Measurements from ENCODE around the gene CCNYL1. TPM values are rescaled to one million over a fixed set of nuclear protein-coding genes. Genes with fewer than 3 reads are reported as not detected.

CCNYL1 gene
- total and polyA plus RNA-seq, 2 donors from 2014 or later, result 6.7 to 14.6 TPM

GRCh38 chr2:207711750-207712530 lies 500 bp downstream of the CCNYL1 start:
- FAIRE-seq, result no peak
- DNase-seq, result peak in 4 of 5 donors; percentile 55 to 89 (median 70)
- intact Hi-C loops (cut with DNase I), result no loop called here
- peak overlapping the region; percentile 71 to 81 (median 72) for H3K4me3 ChIP-seq (ENCODE audit: low read length in 3 of 3)
- H3K36me3 ChIP-seq (ENCODE audit: control insufficient read depth in 2 of 3, insufficient read depth in 3 of 3, low read length in 3 of 3), result no peaks in the 10 kb centered on the region
- H3K9me3 ChIP-seq (ENCODE audit: control insufficient read depth in 2 of 3, insufficient read depth in 1 of 3, low read length in 3 of 3), result no peaks in the 10 kb centered on the region
- H3K27ac ChIP-seq (ENCODE audit: low read depth in 2 of 2, low read length in 2 of 2), result peak overlapping the region; percentile 69 to 80
- peaks cover 0 to 4% (median 0%) of the 10 kb centered on the region in 3 donors for H3K4me1 ChIP-seq (ENCODE audit: control insufficient read depth in 2 of 3, insufficient read depth in 2 of 3, low read depth in 1 of 3, low read length in 3 of 3)
- TF ChIP-seq CTCF (IDR thresholded peaks at IDR 0.05; ENCODE audit: borderline replicate concordance, extremely low read depth, insufficient read depth), result no peak
- peak overlapping the region; percentile 51 to 65 (median 64) for H3K9ac ChIP-seq (ENCODE audit: low read length in 3 of 3)
- H3K27me3 ChIP-seq (ENCODE audit: control insufficient read depth, insufficient read depth, low read length), result no peaks in the 10 kb centered on the region

- Histone ChIP-seq H3K36me3 (ENCODE audit: control insufficient read depth in 2 of 3, insufficient read depth in 3 of 3, low read length in 3 of 3) (no peaks in the 10 kb centered on the region), H3K4me1 (ENCODE audit: control insufficient read depth in 2 of 3, insufficient read depth in 2 of 3, low read depth in 1 of 3, low read length in 3 of 3) (peaks cover 0 to 4% (median 0%) of the 10 kb centered on the region in 3 donors)
- DNase-seq, result no peak
These were observed 4.6 kb downstream of the CCNYL1 start for GRCh38 chr2:207716056-207716455.

GRCh38 chr2:207718521-207718920 lies 7.1 kb downstream of the CCNYL1 start:
- Histone ChIP-seq H3K4me1 (ENCODE audit: control insufficient read depth in 2 of 3, insufficient read depth in 2 of 3, low read depth in 1 of 3, low read length in 3 of 3) (peaks cover 0 to 4% (median 0%) of the 10 kb centered on the region in 3 donors), H3K4me3 (ENCODE audit: low read length in 3 of 3) (no peak overlapping the region), H3K27ac (ENCODE audit: low read depth in 2 of 2, low read length in 2 of 2) (no peak overlapping the region), H3K9ac (ENCODE audit: low read length in 3 of 3) (no peak overlapping the region), H3K36me3 (ENCODE audit: control insufficient read depth in 2 of 3, insufficient read depth in 3 of 3, low read length in 3 of 3) (no peaks in the 10 kb centered on the region), H3K9me3 (ENCODE audit: control insufficient read depth in 2 of 3, insufficient read depth in 1 of 3, low read length in 3 of 3) (no peaks in the 10 kb centered on the region), H3K27me3 (ENCODE audit: control insufficient read depth, insufficient read depth, low read length) (no peaks in the 10 kb centered on the region)
- DNase-seq (no peak), FAIRE-seq (no peak)
- intact Hi-C loops (cut with DNase I), result no loop called here
- no peak for TF ChIP-seq CTCF (IDR thresholded peaks at IDR 0.05; ENCODE audit: borderline replicate concordance, extremely low read depth, insufficient read depth)

More at GRCh38 chr2:207716056-207716455, 4.6 kb downstream of the CCNYL1 start:
- no peak overlapping the region for H3K27ac ChIP-seq (ENCODE audit: low read depth in 2 of 2, low read length in 2 of 2)
- intact Hi-C loops (cut with DNase I), result no loop called here
- H3K9me3 ChIP-seq (ENCODE audit: control insufficient read depth in 2 of 3, insufficient read depth in 1 of 3, low read length in 3 of 3), result no peaks in the 10 kb centered on the region
- H3K4me3 ChIP-seq (ENCODE audit: low read length in 3 of 3), result no peak overlapping the region
- FAIRE-seq, result no peak
- no peaks in the 10 kb centered on the region for H3K27me3 ChIP-seq (ENCODE audit: control insufficient read depth, insufficient read depth, low read length)
- H3K9ac ChIP-seq (ENCODE audit: low read length in 3 of 3), result no peak overlapping the region
- TF ChIP-seq CTCF (IDR thresholded peaks at IDR 0.05; ENCODE audit: borderline replicate concordance, extremely low read depth, insufficient read depth), result no peak
